GM12801 (cell line): ENCODE data around the gene AGK.

Experiments
- TF ChIP-seq, protein P1 (sequence below): IDR thresholded peaks from one replicate; pipeline ENCODE4 v1.5.1; 2011; ENCODE audit warnings: control low read depth; ENCODE audit not compliant: insufficient read length; ENCODE audit errors: extremely low read depth

The AGK gene

GRCh38 chr7:141534757-141535737 is 16.2 kb upstream of the AGK start:
- TF ChIP-seq, protein P1, sequence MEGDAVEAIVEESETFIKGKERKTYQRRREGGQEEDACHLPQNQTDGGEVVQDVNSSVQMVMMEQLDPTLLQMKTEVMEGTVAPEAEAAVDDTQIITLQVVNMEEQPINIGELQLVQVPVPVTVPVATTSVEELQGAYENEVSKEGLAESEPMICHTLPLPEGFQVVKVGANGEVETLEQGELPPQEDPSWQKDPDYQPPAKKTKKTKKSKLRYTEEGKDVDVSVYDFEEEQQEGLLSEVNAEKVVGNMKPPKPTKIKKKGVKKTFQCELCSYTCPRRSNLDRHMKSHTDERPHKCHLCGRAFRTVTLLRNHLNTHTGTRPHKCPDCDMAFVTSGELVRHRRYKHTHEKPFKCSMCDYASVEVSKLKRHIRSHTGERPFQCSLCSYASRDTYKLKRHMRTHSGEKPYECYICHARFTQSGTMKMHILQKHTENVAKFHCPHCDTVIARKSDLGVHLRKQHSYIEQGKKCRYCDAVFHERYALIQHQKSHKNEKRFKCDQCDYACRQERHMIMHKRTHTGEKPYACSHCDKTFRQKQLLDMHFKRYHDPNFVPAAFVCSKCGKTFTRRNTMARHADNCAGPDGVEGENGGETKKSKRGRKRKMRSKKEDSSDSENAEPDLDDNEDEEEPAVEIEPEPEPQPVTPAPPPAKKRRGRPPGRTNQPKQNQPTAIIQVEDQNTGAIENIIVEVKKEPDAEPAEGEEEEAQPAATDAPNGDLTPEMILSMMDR = no peak

DNA sequence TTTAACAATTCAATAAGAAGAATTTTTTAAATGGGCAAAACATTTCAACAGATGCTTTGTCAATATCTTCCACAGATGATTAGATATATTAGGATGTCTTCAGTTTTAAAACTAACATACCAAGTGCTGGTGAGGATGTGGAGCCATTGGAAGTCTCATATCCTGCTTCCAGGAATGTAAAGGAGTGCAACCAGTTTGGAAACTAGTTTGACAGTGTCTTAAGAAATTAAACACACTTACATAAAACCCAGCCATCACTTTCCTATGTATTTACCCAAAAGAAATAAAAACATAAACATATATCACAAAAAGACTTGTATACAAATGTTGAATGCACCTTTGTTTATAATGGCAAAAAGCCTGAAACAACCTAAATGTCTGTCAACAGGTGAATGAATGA is 13.3 kb upstream of the AGK start:
- TF ChIP-seq, protein P1 = no peak

GRCh38 chr7:141541375-141541774 is 9.8 kb upstream of the AGK start:
- TF ChIP-seq, protein P1 = no peak

- TF ChIP-seq, protein P1 = no peak
Measured at GRCh38 chr7:141544831-141545230, 6.4 kb upstream of the AGK start.

- TF ChIP-seq, protein P1 = no peak
Measured at GRCh38 chr7:141549582-141549981, 1.6 kb upstream of the AGK start.

GRCh38 chr7:141550386-141551093 is 670 bp upstream of the AGK start:
- TF ChIP-seq, protein P1 = no peak

DNA sequence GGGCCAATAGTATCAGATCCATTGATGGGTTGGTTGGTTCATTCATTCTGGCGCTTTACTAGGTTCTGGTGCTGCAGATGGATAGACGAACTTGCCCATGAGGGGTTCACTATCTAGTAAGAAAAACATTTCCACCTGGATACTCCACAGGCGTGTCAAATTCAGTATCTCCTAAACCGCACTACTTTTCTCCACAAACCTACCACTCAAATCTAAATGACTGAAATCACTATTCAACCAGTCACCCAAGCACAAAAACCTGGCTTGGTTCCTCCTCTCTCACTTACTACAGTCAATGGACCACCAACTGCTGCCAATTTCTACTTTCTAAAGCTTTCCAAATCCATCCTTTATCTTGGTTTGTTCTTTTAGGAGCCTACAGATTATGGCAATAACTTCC is 572 bp downstream of the AGK start:
- TF ChIP-seq, protein P1 = no peak
